A549 (cell line): ENCODE results near the gene DDX60. TPM values are rescaled to one million over a fixed set of nuclear protein-coding genes. Genes with fewer than 3 reads are reported as not detected.

Source experiments
- ATAC-seq, 2 experiments: fragments of 200-7000 bp in 1 of 2; fragments of >200 bp in 1 of 2; cut with Nextera tagmentation in 1 of 2; cut with Tn5 transposase in 1 of 2; 3 replicates each; pipeline versions ENCODE4 v1.8.0 to v1.9.1; 2018 to 2020; ENCODE audit warnings: mild to moderate bottlenecking in 1 of 2, moderate library complexity in 1 of 2
- CTCF ChIA-PET: fragments of 300-600 bp; sonication (Branson Sonifier 250); formaldehyde crosslinking; extraction: SDS; loops from one replicate; lab custom pipeline; 2021; ENCODE audit warnings: antibody characterized with exemption, inconsistent platforms; lab: Yijun Ruan, JAX
- POLR2A ChIA-PET: fragments of 350-600 bp; formaldehyde crosslinking; extraction: SDS; loops from one replicate; lab custom pipeline; 2021; ENCODE audit warnings: antibody characterized with exemption, inconsistent platforms; lab: Yijun Ruan, JAX
- DNase-seq, 2 experiments: peaks; one replicate each; pipeline versions ENCODE4 v3.0.0 to v3.0.0-alpha.2; 2011 to 2016; ENCODE audit warnings: low read depth in 1 of 2, low spot score in 1 of 2
- FAIRE-seq: peaks from 2 replicates; lab custom pipeline; 2011; peaks lifted over from hg19 to GRCh38; lab: Jason Lieb, UNC
- H3K27ac ChIP-seq, 2 experiments: fragments of >200 bp; sonication (Bioruptor Twin); formaldehyde crosslinking; 3 replicates each; pipeline ENCODE4 v1.5.1; 2016 to 2017
- H3K4me1 ChIP-seq: fragments of >200 bp; sonication (Bioruptor Twin); formaldehyde crosslinking; 3 replicates; pipeline ENCODE4 v1.6.1; 2016
- H3K4me2 ChIP-seq: fragments of >200 bp; sonication (Bioruptor Twin); formaldehyde crosslinking; 3 replicates; pipeline ENCODE4 v1.6.1; 2016
- H3K4me3 ChIP-seq: fragments of >200 bp; sonication (Bioruptor Twin); formaldehyde crosslinking; 3 replicates; pipeline ENCODE4 v1.5.1; 2016
- H3K9me3 ChIP-seq: fragments of >200 bp; sonication (Bioruptor Twin); formaldehyde crosslinking; 3 replicates; pipeline ENCODE4 v1.6.1; 2016
- BHLHE40 ChIP-seq: IDR thresholded peaks from 2 replicates; pipeline ENCODE4 v1.6.1; 2012; ENCODE audit warnings: low read depth, low read length, inconsistent platforms
- CBX2 ChIP-seq: fragments of 200-600 bp; sonication (generic); IDR thresholded peaks from 2 replicates; pipeline ENCODE4 v1.6.1; 2016; ENCODE audit warnings: low read depth, mild to moderate bottlenecking, borderline replicate concordance
- EHF ChIP-seq: fragments of 250-450 bp; sonication (Bioruptor Pico); IDR thresholded peaks from 2 replicates; pipeline ENCODE4 v1.5.0; 2020; ENCODE audit warnings: mild to moderate bottlenecking
- EHMT2 ChIP-seq: fragments of 200-600 bp; sonication (generic); IDR thresholded peaks from 2 replicates; pipeline ENCODE4 v1.6.1; 2016; ENCODE audit warnings: antibody characterized with exemption, low read depth, mild to moderate bottlenecking, moderate library complexity
- EP300 ChIP-seq, 2 experiments: fragments of >200 bp; sonication (Bioruptor Twin); formaldehyde crosslinking; IDR thresholded peaks; 2 replicates in 1 of 2; 3 replicates in 1 of 2; pipeline ENCODE4 v1.6.1; 2016 to 2017
- ESRRA ChIP-seq: fragments of 150-350 bp; IDR thresholded peaks from 2 replicates; pipeline ENCODE4 v1.6.1; 2014; ENCODE audit warnings: mild to moderate bottlenecking, low read length, borderline replicate concordance
- FOSB ChIP-seq: fragments of 250-450 bp; sonication (Bioruptor Pico); IDR thresholded peaks from 2 replicates; pipeline ENCODE4 v1.5.0; 2020; ENCODE audit warnings: mild to moderate bottlenecking, moderate library complexity
- JUN ChIP-seq, 2 experiments: fragments of >200 bp; sonication (Bioruptor Twin); formaldehyde crosslinking; IDR thresholded peaks; 2 replicates in 1 of 2; 3 replicates in 1 of 2; pipeline ENCODE4 v1.6.1; 2016 to 2017
- JUNB ChIP-seq: fragments of >200 bp; sonication (Bioruptor Twin); formaldehyde crosslinking; IDR thresholded peaks from 2 replicates; pipeline ENCODE4 v1.6.1; 2016
- MAZ ChIP-seq: fragments of 150-350 bp; IDR thresholded peaks from 2 replicates; pipeline ENCODE4 v1.6.1; 2014; ENCODE audit warnings: antibody characterized with exemption, low read depth, low read length, borderline replicate concordance
- NPAS2 ChIP-seq: fragments of 250-450 bp; sonication (Bioruptor Pico); IDR thresholded peaks from 2 replicates; pipeline ENCODE4 v1.8.0; 2022; ENCODE audit warnings: mild to moderate bottlenecking, moderate library complexity, borderline replicate concordance
- NR3C1 ChIP-seq: fragments of >200 bp; sonication (Bioruptor Twin); formaldehyde crosslinking; IDR thresholded peaks from 3 replicates; pipeline ENCODE4 v1.6.1; 2017
- POLR2AphosphoS2 ChIP-seq: conservative IDR thresholded peaks from 2 replicates; pipeline ENCODE4 v1.6.1; 2012; ENCODE audit warnings: low read length, improper control_type of control experiment, inconsistent platforms
- RCOR1 ChIP-seq: fragments of 150-350 bp; IDR thresholded peaks from 2 replicates; pipeline ENCODE4 v1.6.1; 2014; ENCODE audit warnings: antibody characterized with exemption, low read length, low read depth
- RFX5 ChIP-seq: fragments of 450-650 bp; IDR thresholded peaks from 2 replicates; pipeline ENCODE4 v1.7.1; 2014; ENCODE audit warnings: antibody characterized with exemption, mild to moderate bottlenecking, moderate library complexity
- SMC3 ChIP-seq: fragments of >200 bp; sonication (Bioruptor Twin); formaldehyde crosslinking; IDR thresholded peaks from 3 replicates; pipeline ENCODE4 v1.6.1; 2018; ENCODE audit warnings: inconsistent platforms
- SREBF2 ChIP-seq: fragments of 450-650 bp; IDR thresholded peaks from 2 replicates; pipeline ENCODE4 v1.6.1; 2014; ENCODE audit warnings: mild to moderate bottlenecking, moderate library complexity
- ZFP36 ChIP-seq: fragments of 450-650 bp; IDR thresholded peaks from 2 replicates; pipeline ENCODE4 v1.6.1; 2014; ENCODE audit warnings: borderline replicate concordance; ENCODE audit not compliant: partially characterized antibody
- WGBS: methylation state at CpG from one replicate; pipeline ENCODE4 v1.1.6; 2017; ENCODE audit errors: missing lambda C conversion rate; 5-methylcytosine and 5-hydroxymethylcytosine counted together
- polyA plus RNA-seq, 4 experiments: library from polyadenylated mRNA; depleted of rRNA in 3 of 4; stranded (reverse); fragments of >200 nt; fragmentation: RNase III in 1 of 4; extraction: RNeasy Plus Mini Kit Qiagen cat#74134 plus additional on column Dnase treatment in 1 of 4; gene quantifications; 2 replicates in 3 of 4; 3 replicates in 1 of 4; pipeline ENCODE4 v1.2.3, GENCODE V29; 2011 to 2017
- TF ChIP-seq, protein P1 (sequence below): fragments of 200-600 bp; sonication (generic); IDR thresholded peaks from 2 replicates; pipeline ENCODE4 v1.6.1; 2016; ENCODE audit warnings: antibody characterized with exemption, mild to moderate bottlenecking, moderate library complexity
- TF ChIP-seq, protein P2 (sequence below): fragments of >200 bp; sonication (Bioruptor Twin); formaldehyde crosslinking; IDR thresholded peaks from 2 replicates; pipeline ENCODE4 v1.6.1; 2016
- TF ChIP-seq, protein P3 (sequence below): IDR thresholded peaks from 2 replicates; pipeline ENCODE4 v1.6.1; 2012

Gene DDX60
- polyA plus RNA-seq, 2 of the 4 experiments (the other 2 are of a cell fraction): 1.6 to 4.4 TPM

DNA sequence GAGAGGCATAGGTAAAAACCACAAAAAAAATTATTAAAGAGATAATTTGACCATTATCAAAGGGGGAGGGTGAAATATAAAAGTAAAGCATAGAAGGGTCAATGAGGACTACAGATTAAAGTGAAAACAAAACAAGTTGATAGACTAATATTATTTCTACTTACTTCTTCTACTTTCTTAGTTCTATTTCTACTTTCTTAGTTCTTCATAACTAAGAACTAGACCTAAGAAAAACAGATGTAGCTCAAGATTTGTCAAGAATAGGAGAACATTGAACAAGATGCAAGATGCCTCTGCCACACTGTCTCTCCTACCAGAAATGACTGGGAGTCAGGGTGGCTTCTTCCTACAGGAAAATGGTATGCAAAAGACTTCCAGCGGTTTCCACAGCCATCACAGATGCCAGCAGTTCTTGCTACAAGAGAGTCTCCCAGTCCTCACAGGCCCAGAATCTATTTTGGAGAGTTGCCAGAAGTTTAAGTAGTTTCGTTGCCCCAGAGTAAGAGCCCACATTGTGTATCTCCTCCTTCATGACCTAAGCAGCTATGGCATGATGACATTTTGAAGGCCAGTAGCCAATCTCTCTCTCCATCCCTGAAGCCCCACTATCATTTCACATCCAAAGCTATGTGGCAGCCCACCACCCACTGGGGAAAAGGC is 42.9 kb upstream of the DDX60 start:
- CTCF ChIA-PET: no interaction called here
- POLR2A ChIA-PET: no interaction called here
- Histone ChIP-seq H3K9me3 (no peaks in the 10 kb centered on the region), H3K4me2 (no peak overlapping the region), H3K4me3 (no peak overlapping the region), H3K27ac (no peak overlapping the region), H3K4me1 (no peaks in the 10 kb centered on the region)
- DNase-seq (no peak), ATAC-seq (no peak), FAIRE-seq (no peak)
- no peak for TF ChIP-seq NR3C1
- WGBS: 100% methylated on average over 2 of the region's 2 CpGs

DNA sequence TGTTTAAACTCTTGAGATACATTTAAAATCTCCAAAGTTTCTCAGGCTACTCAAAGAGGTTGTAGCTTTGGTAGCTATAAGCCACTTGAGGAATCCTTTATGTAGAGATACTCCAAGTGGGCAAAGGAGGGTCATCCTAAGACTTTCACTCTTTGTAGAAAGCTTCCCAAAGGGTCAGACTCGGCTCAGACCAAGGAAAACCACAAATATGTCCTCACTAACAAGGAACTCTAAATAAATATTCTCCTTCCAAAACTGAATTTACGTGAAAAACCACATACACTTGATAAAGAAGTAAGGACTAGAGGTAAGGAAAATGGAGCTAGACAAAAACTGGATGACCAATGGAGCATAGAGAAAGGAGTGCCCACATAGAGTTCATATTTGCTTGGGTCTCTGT is 41.7 kb upstream of the DDX60 start:
- TF ChIP-seq, protein P1, sequence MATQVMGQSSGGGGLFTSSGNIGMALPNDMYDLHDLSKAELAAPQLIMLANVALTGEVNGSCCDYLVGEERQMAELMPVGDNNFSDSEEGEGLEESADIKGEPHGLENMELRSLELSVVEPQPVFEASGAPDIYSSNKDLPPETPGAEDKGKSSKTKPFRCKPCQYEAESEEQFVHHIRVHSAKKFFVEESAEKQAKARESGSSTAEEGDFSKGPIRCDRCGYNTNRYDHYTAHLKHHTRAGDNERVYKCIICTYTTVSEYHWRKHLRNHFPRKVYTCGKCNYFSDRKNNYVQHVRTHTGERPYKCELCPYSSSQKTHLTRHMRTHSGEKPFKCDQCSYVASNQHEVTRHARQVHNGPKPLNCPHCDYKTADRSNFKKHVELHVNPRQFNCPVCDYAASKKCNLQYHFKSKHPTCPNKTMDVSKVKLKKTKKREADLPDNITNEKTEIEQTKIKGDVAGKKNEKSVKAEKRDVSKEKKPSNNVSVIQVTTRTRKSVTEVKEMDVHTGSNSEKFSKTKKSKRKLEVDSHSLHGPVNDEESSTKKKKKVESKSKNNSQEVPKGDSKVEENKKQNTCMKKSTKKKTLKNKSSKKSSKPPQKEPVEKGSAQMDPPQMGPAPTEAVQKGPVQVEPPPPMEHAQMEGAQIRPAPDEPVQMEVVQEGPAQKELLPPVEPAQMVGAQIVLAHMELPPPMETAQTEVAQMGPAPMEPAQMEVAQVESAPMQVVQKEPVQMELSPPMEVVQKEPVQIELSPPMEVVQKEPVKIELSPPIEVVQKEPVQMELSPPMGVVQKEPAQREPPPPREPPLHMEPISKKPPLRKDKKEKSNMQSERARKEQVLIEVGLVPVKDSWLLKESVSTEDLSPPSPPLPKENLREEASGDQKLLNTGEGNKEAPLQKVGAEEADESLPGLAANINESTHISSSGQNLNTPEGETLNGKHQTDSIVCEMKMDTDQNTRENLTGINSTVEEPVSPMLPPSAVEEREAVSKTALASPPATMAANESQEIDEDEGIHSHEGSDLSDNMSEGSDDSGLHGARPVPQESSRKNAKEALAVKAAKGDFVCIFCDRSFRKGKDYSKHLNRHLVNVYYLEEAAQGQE: no peak
- no peak for TF ChIP-seq EP300 (IDR thresholded peaks at IDR 0.05)
- TF ChIP-seq ZFP36: no peak
- TF ChIP-seq SMC3: no peak
- TF ChIP-seq MAZ: no peak
- TF ChIP-seq FOSB (CRISPR knock-in tag): no peak
- no peak for TF ChIP-seq BHLHE40
- TF ChIP-seq, protein P2, sequence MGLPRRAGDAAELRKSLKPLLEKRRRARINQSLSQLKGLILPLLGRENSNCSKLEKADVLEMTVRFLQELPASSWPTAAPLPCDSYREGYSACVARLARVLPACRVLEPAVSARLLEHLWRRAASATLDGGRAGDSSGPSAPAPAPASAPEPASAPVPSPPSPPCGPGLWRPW: no peak
- TF ChIP-seq ESRRA: no peak
- TF ChIP-seq JUNB: no peak
- no peak for TF ChIP-seq EHF (CRISPR knock-in tag)
- no peak for TF ChIP-seq POLR2AphosphoS2
- no peak for TF ChIP-seq SREBF2
- TF ChIP-seq RCOR1: no peak
- TF ChIP-seq RFX5: no peak
- TF ChIP-seq NPAS2: no peak
- Histone ChIP-seq H3K9me3 (no peaks in the 10 kb centered on the region), H3K4me2 (no peak overlapping the region), H3K27ac (no peak overlapping the region), H3K4me1 (no peaks in the 10 kb centered on the region), H3K4me3 (no peak overlapping the region)
- ChIA-PET CTCF (interaction anchor here (0.9 to 1.8 kb wide), 3 partner anchors 8 to 179 kb away, joined by 3 to 4 read pairs (median 3); no protein-coding TSS in a partner anchor), POLR2A (no interaction called here)
- 74% methylated on average over 2 of the region's 2 CpGs for WGBS
- DNase-seq: no peak
- FAIRE-seq: no peak
- no peak for ATAC-seq

DNA sequence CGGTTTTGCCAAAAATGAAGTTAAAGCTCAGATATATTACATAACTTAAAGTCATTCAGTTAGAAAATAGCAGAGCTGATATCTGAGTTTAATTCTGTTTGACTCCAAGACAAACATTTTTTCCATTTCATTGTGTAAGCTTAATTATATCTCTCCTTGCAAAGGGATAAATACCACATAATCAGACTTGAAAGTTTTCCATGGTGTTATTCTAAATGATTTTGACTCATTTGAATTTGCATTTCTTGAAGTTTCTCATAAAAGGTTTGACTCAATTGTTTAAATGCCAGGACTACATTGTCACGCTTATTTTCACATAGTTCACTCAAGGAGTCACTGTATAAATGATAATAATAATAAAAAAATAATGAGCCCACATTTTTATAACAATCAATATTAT is 39.4 kb upstream of the DDX60 start:
- TF ChIP-seq EHMT2 (no peak), JUN (IDR thresholded peaks at IDR 0.05) (no peak), CBX2 (no peak)
- TF ChIP-seq, protein P3, sequence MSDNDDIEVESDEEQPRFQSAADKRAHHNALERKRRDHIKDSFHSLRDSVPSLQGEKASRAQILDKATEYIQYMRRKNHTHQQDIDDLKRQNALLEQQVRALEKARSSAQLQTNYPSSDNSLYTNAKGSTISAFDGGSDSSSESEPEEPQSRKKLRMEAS: no peak
- H3K27ac ChIP-seq: no peak overlapping the region
- H3K9me3 ChIP-seq: no peaks in the 10 kb centered on the region; the same call in 2 of the 3 replicates
- FAIRE-seq: no peak
- no peak overlapping the region for H3K4me3 ChIP-seq
- no peak for ATAC-seq
- WGBS: 49% methylated on average over 2 of the region's 2 CpGs
- H3K4me2 ChIP-seq: no peak overlapping the region
- ChIA-PET POLR2A (no interaction called here), CTCF (no interaction called here)
- DNase-seq: no peak
- no peaks in the 10 kb centered on the region for H3K4me1 ChIP-seq
